Measurements from ENCODE around the gene SMCO3. TPM values are rescaled to one million over a fixed set of nuclear protein-coding genes. Genes with fewer than 3 reads are reported as not detected.

Gene SMCO3
- total and polyA plus RNA-seq, 2 of the 13 experiments (the other 11 are each of a cell fraction or from before 2014, with no cell fraction given) = 0.29 to 0.42 TPM

- TF ChIP-seq PTBP1 (IDR thresholded peaks at IDR 0.05; ENCODE audit: low read depth, low read length, poor library complexity, severe bottlenecking) = no peak
- no peak for TF ChIP-seq YEATS2 (CRISPR knock-in tag; IDR thresholded peaks at IDR 0.05; ENCODE audit: borderline replicate concordance)
- TF ChIP-seq ZNF253 (CRISPR knock-in tag; IDR thresholded peaks at IDR 0.05; ENCODE audit: borderline replicate concordance) = no peak
- TF ChIP-seq ZNF335 (CRISPR knock-in tag; IDR thresholded peaks at IDR 0.05) = no peak
- no peak for TF ChIP-seq KDM5A (IDR thresholded peaks at IDR 0.05; ENCODE audit: borderline replicate concordance, low read length)
- TF ChIP-seq ZBTB39 (CRISPR knock-in tag; IDR thresholded peaks at IDR 0.05) = no peak
- TF ChIP-seq ZNF382 (CRISPR knock-in tag; IDR thresholded peaks at IDR 0.05; ENCODE audit: borderline replicate concordance) = no peak
- no peak for TF ChIP-seq ATAD3A (CRISPR knock-in tag; IDR thresholded peaks at IDR 0.05)
- no peak for TF ChIP-seq ZBTB26 (CRISPR knock-in tag; IDR thresholded peaks at IDR 0.05; ENCODE audit: borderline replicate concordance)
- no peak for TF ChIP-seq BORCS8-MEF2B (CRISPR knock-in tag; IDR thresholded peaks at IDR 0.05)
- TF ChIP-seq ZNF205 (CRISPR knock-in tag; IDR thresholded peaks at IDR 0.05) = no peak
These were observed 32.4 kb downstream of the SMCO3 start (continued) for GRCh38 chr12:14781563-14781962.
